GM20431 (cell line): ENCODE results near the gene FBXO44.

ENCODE experiments used
- in situ Hi-C: fragments of 300-500 bp; cut with MseI, MboI; formaldehyde crosslinking; loops from one replicate; pipeline ENCODE4 v1.15.0; 2020; ENCODE audit warnings: low sequenced_read_pairs; ENCODE audit not compliant: unreplicated experiment

The FBXO44 gene

GRCh38 chr1:11653101-11653860 is 1.4 kb upstream of the FBXO44 start:
- in situ Hi-C loops = loop anchor here (10.0 kb wide), 1 partner anchor 72 kb away; no protein-coding TSS in a partner anchor

GRCh38 chr1:11653861-11654136 is 878 bp upstream of the FBXO44 start:
- in situ Hi-C loops = loop anchor here (10.0 kb wide), 1 partner anchor 71 kb away; no protein-coding TSS in a partner anchor

- in situ Hi-C loops = loop anchor here (10.0 kb wide), 1 partner anchor 70 kb away; no protein-coding TSS in a partner anchor
Observed at GRCh38 chr1:11654939-11655808, 497 bp downstream of the FBXO44 start.

- in situ Hi-C loops = loop anchor here (10.0 kb wide), 1 partner anchor 67 kb away; no protein-coding TSS in a partner anchor
Observed at GRCh38 chr1:11657654-11658053, 3.0 kb downstream of the FBXO44 start.

- in situ Hi-C loops = loop anchor here (10.0 kb wide), 1 partner anchor 66 kb away; no protein-coding TSS in a partner anchor
Observed at GRCh38 chr1:11658542-11658941, 3.9 kb downstream of the FBXO44 start.

GRCh38 chr1:11659748-11660147 is 5.1 kb downstream of the FBXO44 start:
- in situ Hi-C loops = loop anchor here (10.0 kb wide), 1 partner anchor 65 kb away; no protein-coding TSS in a partner anchor

GRCh38 chr1:11661103-11661502 is 6.4 kb downstream of the FBXO44 start:
- in situ Hi-C loops = no loop called here

- in situ Hi-C loops = no loop called here
Observed at GRCh38 chr1:11664336-11665065, 9.8 kb downstream of the FBXO44 start.

- in situ Hi-C loops = no loop called here
Observed at GRCh38 chr1:11668516-11668915, 13.8 kb downstream of the FBXO44 start.

GRCh38 chr1:11670747-11671146 is 16.1 kb downstream of the FBXO44 start:
- in situ Hi-C loops = no loop called here

- in situ Hi-C loops = no loop called here
Observed at GRCh38 chr1:11671205-11671543, 16.5 kb downstream of the FBXO44 start.

GRCh38 chr1:11671544-11672286 is 17.0 kb downstream of the FBXO44 start:
- in situ Hi-C loops = no loop called here

GRCh38 chr1:11673089-11673769 is 18.6 kb downstream of the FBXO44 start:
- in situ Hi-C loops = no loop called here

- in situ Hi-C loops = no loop called here
Observed at GRCh38 chr1:11674488-11674887, 19.8 kb downstream of the FBXO44 start.

GRCh38 chr1:11675325-11675724 is 20.6 kb downstream of the FBXO44 start:
- in situ Hi-C loops = no loop called here

- in situ Hi-C loops = no loop called here
Observed at GRCh38 chr1:11676386-11677103, 21.9 kb downstream of the FBXO44 start.

GRCh38 chr1:11678442-11678841 is 23.8 kb downstream of the FBXO44 start:
- in situ Hi-C loops = no loop called here

GRCh38 chr1:11680270-11681070 is 25.8 kb downstream of the FBXO44 start:
- in situ Hi-C loops = no loop called here
